DOHH2 (cell line): ENCODE results near the gene LSAMP.

ENCODE experiments used
- CTCF ChIP-seq: fragments of 200-600 bp; sonication (generic); IDR thresholded peaks from one replicate; pipeline ENCODE4 v1.5.1; 2014; ENCODE audit warnings: antibody characterized with exemption, mild to moderate bottlenecking, low read depth, low read length; ENCODE audit not compliant: poor library complexity, severe bottlenecking
- EZH2phosphoT487 ChIP-seq: fragments of 200-600 bp; sonication (generic); IDR thresholded peaks from 2 replicates; pipeline ENCODE4 v1.6.1; 2017; ENCODE audit warnings: borderline replicate concordance, mild to moderate bottlenecking, antibody characterized with exemption, low read length, moderate library complexity, mixed read lengths

- no peak for TF ChIP-seq CTCF
- TF ChIP-seq EZH2phosphoT487: no peak
Measured at GRCh38 chr3:115853104-115853503, 592.2 kb downstream of the LSAMP start.
